HG03378 (cell line): ENCODE measurements around the gene MYO1F.
"Not testable (repeated sequence)": the region's sequence is repeated elsewhere in the genome, so short reads cannot be mapped to it uniquely, and the experiment has no call there.

Experiments used
- ATAC-seq: cut with Tn5 transposase; IDR thresholded peaks from one replicate; pipeline ENCODE4 v1.9.1; 2021; ENCODE audit warnings: mild to moderate bottlenecking, moderate library complexity; ENCODE audit not compliant: unreplicated experiment

MYO1F gene

GRCh38 chr19:8600816-8601215, 23.6 kb upstream of the MYO1F start:
- ATAC-seq = no peak

GRCh38 chr19:8600064-8600463, 22.8 kb upstream of the MYO1F start:
- ATAC-seq = no peak

- no peak for ATAC-seq
Measured at GRCh38 chr19:8596168-8596567, 18.9 kb upstream of the MYO1F start.

GRCh38 chr19:8595651-8596050, 18.4 kb upstream of the MYO1F start:
- no peak for ATAC-seq

- no peak for ATAC-seq
Measured at GRCh38 chr19:8593931-8594330, 16.7 kb upstream of the MYO1F start.

- ATAC-seq = no peak
Measured at GRCh38 chr19:8592231-8593009, 15.2 kb upstream of the MYO1F start.

- ATAC-seq = no peak
Measured at GRCh38 chr19:8589177-8589714, 12.0 kb upstream of the MYO1F start.

- ATAC-seq = no peak
Measured at GRCh38 chr19:8585894-8586750, 8.9 kb upstream of the MYO1F start.

- ATAC-seq = no peak
Measured at GRCh38 chr19:8584965-8585893, 8.0 kb upstream of the MYO1F start.

- ATAC-seq = no peak
Measured at GRCh38 chr19:8580710-8581281, 3.6 kb upstream of the MYO1F start.

- ATAC-seq = no peak
Measured at GRCh38 chr19:8578642-8579265, 1.5 kb upstream of the MYO1F start.

GRCh38 chr19:8577741-8578140, 499 bp upstream of the MYO1F start:
- ATAC-seq = no peak

- ATAC-seq = no peak
Measured at GRCh38 chr19:8576273-8576993, 809 bp downstream of the MYO1F start.

GRCh38 chr19:8575467-8575997, 1.7 kb downstream of the MYO1F start:
- ATAC-seq = no peak

GRCh38 chr19:8574619-8574922, 2.7 kb downstream of the MYO1F start:
- not testable (repeated sequence) for ATAC-seq

GRCh38 chr19:8573316-8573715, 3.9 kb downstream of the MYO1F start:
- no peak for ATAC-seq

- no peak for ATAC-seq
Measured at GRCh38 chr19:8571006-8571411, 6.2 kb downstream of the MYO1F start.

GRCh38 chr19:8569066-8569771, 8.0 kb downstream of the MYO1F start:
- no peak for ATAC-seq
